ENCODE measurements around the gene CUL7.

CUL7 gene

DNA sequence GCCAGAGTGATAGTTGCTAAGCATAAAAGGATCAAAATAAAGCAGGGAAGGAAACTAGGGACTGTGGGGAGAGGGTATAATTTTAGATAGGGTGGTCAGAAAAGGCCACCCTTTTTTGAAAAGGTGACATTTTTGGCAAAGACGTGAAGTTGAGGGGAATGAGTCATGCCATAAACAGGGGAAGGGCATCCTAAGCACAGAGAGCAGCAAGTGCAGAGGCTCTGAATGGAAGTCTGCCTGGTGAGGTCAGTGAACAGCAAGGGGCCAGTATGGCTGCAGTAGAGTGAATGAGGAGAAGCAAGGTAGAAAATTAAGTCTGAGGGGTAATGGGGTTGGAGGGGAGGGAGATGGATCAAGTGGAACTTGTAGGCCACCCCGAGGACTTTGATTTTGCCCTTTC is 8.2 kb upstream of the CUL7 start:
- peaks cover 4% of the 10 kb centered on the region for H3K36me3 ChIP-seq (ENCODE audit: control insufficient read depth, insufficient read depth, low read length)
- DNase-seq (ENCODE audit: extremely low read depth, insufficient read length), result no peak
- TF ChIP-seq, protein P1, sequence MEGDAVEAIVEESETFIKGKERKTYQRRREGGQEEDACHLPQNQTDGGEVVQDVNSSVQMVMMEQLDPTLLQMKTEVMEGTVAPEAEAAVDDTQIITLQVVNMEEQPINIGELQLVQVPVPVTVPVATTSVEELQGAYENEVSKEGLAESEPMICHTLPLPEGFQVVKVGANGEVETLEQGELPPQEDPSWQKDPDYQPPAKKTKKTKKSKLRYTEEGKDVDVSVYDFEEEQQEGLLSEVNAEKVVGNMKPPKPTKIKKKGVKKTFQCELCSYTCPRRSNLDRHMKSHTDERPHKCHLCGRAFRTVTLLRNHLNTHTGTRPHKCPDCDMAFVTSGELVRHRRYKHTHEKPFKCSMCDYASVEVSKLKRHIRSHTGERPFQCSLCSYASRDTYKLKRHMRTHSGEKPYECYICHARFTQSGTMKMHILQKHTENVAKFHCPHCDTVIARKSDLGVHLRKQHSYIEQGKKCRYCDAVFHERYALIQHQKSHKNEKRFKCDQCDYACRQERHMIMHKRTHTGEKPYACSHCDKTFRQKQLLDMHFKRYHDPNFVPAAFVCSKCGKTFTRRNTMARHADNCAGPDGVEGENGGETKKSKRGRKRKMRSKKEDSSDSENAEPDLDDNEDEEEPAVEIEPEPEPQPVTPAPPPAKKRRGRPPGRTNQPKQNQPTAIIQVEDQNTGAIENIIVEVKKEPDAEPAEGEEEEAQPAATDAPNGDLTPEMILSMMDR (IDR thresholded peaks at IDR 0.05; ENCODE audit: insufficient read depth, low read length, poor library complexity, severe bottlenecking), result no peak
- H3K4me3 ChIP-seq (replicated peaks; ENCODE audit: low read depth, low read length), result no peak overlapping the region
- no peaks in the 10 kb centered on the region for H3K27me3 ChIP-seq (replicated peaks; ENCODE audit: control insufficient read depth, insufficient read depth, low read length)

DNA sequence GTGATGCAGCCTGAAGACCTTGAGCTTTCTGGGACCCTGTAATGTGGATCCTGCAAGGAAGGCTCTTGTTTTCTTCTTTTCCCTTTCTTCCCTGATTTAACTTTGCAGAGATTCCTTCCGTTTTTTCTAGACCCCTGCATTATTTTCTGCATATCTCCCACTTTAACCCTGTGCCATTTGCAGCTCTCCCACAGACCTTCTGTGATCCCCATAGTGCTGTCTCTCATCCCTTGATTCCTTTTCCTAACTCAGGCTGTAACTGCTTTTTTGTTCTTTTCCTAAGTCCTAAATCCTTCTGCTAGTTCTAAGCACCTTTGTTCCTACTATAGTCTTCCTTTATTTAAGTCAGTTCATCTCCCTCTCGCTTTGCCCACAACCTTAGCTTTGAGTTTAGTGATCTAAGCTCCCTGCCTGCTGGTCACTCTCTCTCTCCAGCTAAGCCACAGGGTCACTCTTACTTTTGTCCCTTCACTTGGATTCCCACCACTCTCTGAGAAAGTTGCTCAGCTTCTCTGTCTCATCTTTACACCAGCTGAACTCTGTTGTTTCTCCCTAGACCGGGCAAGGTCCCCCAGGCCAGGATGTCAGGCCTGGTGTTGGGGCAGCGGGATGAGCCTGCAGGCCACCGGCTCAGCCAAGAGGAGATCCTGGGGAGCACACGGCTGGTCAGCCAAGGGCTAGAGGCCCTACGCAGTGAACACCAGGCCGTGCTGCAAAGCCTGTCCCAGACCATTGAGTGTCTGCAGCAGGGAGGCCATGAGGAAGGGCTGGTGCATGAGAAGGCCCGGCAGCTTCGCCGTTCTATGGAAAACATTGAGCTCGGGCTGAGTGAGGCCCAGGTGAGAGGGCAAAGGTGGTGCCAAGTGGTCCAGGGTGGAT is 7.3 kb upstream of the CUL7 start:
- Histone ChIP-seq H3K27me3 (replicated peaks; ENCODE audit: control insufficient read depth, insufficient read depth, low read length) (no peaks in the 10 kb centered on the region), H3K4me3 (replicated peaks; ENCODE audit: low read depth, low read length) (no peak overlapping the region), H3K36me3 (ENCODE audit: control insufficient read depth, insufficient read depth, low read length) (peaks cover 5% of the 10 kb centered on the region)
- no peak for DNase-seq (ENCODE audit: extremely low read depth, insufficient read length)
- TF ChIP-seq, protein P1 (IDR thresholded peaks at IDR 0.05; ENCODE audit: insufficient read depth, low read length, poor library complexity, severe bottlenecking), result no peak

DNA sequence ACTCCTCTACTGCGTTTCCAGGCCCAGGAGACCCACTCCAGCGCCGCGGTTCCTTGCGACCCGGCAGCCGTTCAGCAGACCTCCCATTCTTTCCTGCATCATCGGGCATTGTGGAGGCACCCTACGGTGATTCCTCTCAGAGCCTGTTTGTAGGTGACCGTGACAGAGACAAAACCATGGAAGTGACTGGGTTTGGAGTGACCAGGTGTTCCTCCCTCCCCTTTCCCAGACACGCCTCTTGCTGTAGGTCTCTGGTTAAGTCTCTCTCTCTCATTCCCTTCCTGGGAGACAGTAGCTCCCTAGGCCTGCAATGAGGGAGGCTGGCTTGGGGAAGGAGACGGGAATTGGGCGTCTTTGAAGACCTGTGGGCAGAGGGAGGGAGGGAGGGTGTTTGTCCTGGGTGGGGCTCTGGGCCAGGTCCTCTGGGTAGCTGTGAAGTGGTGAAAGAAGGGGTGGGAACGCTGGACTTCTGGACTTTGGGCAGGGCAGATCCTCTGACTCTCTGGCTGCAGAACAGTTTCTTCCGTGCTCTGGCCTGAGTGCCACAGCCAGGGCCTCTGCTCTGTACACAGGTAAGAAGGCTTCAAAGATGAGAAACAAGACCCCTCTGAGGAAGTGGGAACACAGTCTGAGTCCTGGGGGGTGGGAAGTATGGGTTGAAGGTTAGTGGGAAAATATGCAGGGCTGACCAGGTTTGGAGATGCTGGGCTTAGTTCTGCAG is 6.5 kb upstream of the CUL7 start:
- TF ChIP-seq, protein P1 (IDR thresholded peaks at IDR 0.05; ENCODE audit: insufficient read depth, low read length, poor library complexity, severe bottlenecking), result no peak
- DNase-seq (ENCODE audit: extremely low read depth, insufficient read length), result no peak
- no peaks in the 10 kb centered on the region for H3K27me3 ChIP-seq (replicated peaks; ENCODE audit: control insufficient read depth, insufficient read depth, low read length)
- H3K36me3 ChIP-seq (ENCODE audit: control insufficient read depth, insufficient read depth, low read length), result peaks cover 10% of the 10 kb centered on the region
- H3K4me3 ChIP-seq (replicated peaks; ENCODE audit: low read depth, low read length), result peak overlapping the region; percentile 75

DNA sequence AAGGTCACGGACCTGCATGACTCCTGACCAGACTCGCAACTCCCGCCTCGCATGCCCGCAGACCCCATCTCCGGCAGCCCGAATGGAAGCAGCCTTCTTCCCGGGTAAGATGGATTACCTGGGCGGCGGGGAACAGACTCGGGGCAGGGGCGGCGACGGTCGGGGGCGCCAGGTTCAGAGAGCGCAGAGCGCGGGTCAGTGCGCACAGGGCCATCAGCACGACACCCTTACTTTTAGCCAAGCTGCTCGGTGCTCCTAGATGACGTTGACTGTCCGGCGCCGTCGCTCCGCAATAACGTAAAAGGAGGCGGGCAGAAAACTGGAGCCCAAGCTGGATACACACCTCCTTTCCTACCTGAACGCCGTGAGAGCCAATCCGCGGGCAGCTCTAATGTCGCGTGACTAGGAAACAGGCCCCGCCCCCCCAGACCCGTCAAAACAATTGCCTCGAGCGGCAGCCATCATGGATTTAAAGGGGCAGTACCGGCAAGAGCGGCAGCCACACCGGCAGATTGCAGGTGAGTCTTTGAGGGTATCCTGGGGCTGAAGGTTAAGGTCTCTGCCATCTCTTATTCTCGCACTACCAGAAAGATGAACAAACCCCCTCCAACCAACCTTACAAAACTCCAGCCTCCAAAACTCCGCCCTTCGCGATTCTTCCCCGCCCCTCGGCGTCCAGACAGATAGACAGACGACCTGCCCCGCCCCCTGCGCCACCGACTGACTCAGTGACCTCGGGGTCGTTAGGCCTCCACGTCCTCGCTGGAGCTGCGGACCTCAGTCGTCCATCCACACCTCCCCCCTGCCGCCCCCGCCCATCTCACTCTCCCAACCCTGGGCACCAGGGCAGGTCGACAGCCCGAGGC is 5.8 kb upstream of the CUL7 start, which contains the start of the genes KLC4 and MRPL2:
KLC4 (plus strand) TSS at position 464 of the 866 bp plus-strand sequence. CDS start 1,705 bp downstream, outside the sequence.
MRPL2 (minus strand) TSS at position 267 of the 866 bp plus-strand sequence; CDS start at position 214, 53 bp downstream.
- TF ChIP-seq, protein P1 (IDR thresholded peaks at IDR 0.05; ENCODE audit: insufficient read depth, low read length, poor library complexity, severe bottlenecking), result no peak
- peaks cover 10% of the 10 kb centered on the region for H3K36me3 ChIP-seq (ENCODE audit: control insufficient read depth, insufficient read depth, low read length)
- peak within 1 kb of the TSS; percentile 75 for H3K4me3 ChIP-seq (replicated peaks; ENCODE audit: low read depth, low read length)
- DNase-seq (ENCODE audit: extremely low read depth, insufficient read length), result peak; percentile 94
- no peaks in the 10 kb centered on the region for H3K27me3 ChIP-seq (replicated peaks; ENCODE audit: control insufficient read depth, insufficient read depth, low read length)

DNA sequence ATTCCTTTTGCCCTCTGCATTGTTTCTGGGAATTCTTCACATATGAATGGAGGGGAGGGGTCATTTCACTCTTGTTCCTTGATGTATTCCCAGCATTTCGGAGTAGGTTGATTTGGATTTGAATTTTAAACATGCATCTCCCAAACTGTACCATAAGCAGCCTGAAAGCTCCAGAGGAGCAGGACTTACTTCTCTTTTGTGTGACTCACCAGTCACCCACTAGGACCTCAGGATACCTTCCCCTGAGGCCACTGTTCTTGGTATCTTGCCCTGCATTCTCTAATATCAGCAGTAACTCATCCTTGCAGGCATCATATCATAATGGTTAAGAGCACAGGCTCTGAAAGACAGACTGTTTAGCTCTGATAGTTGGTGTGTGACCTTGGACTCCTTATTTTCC is 4.9 kb upstream of the CUL7 start:
- no peak for DNase-seq (ENCODE audit: extremely low read depth, insufficient read length)
- Histone ChIP-seq H3K36me3 (ENCODE audit: control insufficient read depth, insufficient read depth, low read length) (peaks cover 10% of the 10 kb centered on the region), H3K27me3 (replicated peaks; ENCODE audit: control insufficient read depth, insufficient read depth, low read length) (no peaks in the 10 kb centered on the region), H3K4me3 (replicated peaks; ENCODE audit: low read depth, low read length) (peak overlapping the region; percentile 75)
- TF ChIP-seq, protein P1 (IDR thresholded peaks at IDR 0.05; ENCODE audit: insufficient read depth, low read length, poor library complexity, severe bottlenecking), result no peak

Measured in GM06990 (cell line).